Activated CD4-positive, alpha-beta T cell treated with anti-CD3 and anti-CD28 coated beads for 36 hours (primary cell): ENCODE measurements around the gene MOV10. TPM values are rescaled to one million over a fixed set of nuclear protein-coding genes. Genes with fewer than 3 reads are reported as not detected.

Experiments used
- ATAC-seq: fragments of 200-7000 bp; cut with Tn5 transposase; one replicate; pipeline ENCODE4 v1.10.0; 2021; ENCODE audit warnings: mild to moderate bottlenecking, moderate library complexity
- CTCF ChIA-PET: fragments of 350-600 bp; sonication (Branson Sonifier 250); formaldehyde crosslinking; loops from one replicate; lab custom pipeline; 2021; ENCODE audit warnings: antibody characterized with exemption; lab: Charles Lee
- POLR2A ChIA-PET: fragments of 350-600 bp; sonication (Branson Sonifier 250); formaldehyde crosslinking; loops from one replicate; lab custom pipeline; 2021; ENCODE audit warnings: antibody characterized with exemption, inconsistent platforms; lab: Charles Lee
- DNase-seq: peaks from one replicate; pipeline ENCODE4 v3.0.0-alpha.2; 2020
- H3K27ac Mint-ChIP-seq: one replicate; pipeline ENCODE4 v1.8.0; 2021; ENCODE audit warnings: mixed read lengths
- H3K27me3 Mint-ChIP-seq: one replicate; pipeline ENCODE4 v1.8.0; 2021; ENCODE audit warnings: mixed read lengths
- H3K36me3 Mint-ChIP-seq: one replicate; pipeline ENCODE4 v1.8.0; 2021; ENCODE audit warnings: low read depth, mixed read lengths
- H3K4me1 Mint-ChIP-seq: one replicate; pipeline ENCODE4 v1.8.0; 2021; ENCODE audit warnings: mixed read lengths
- H3K4me3 Mint-ChIP-seq: one replicate; pipeline ENCODE4 v1.8.0; 2021; ENCODE audit warnings: mild to moderate bottlenecking, moderate library complexity, mixed read lengths
- H3K9me3 Mint-ChIP-seq: one replicate; pipeline ENCODE4 v1.8.0; 2021; ENCODE audit warnings: low read depth, mixed read lengths
- intact Hi-C, 2 experiments: fragments of 100-400 bp; cut with DNase I in 1 of 2; cut with micrococcal nuclease in 1 of 2; formaldehyde crosslinking; loops; one replicate each; pipeline versions ENCODE4 v1.14.2 to v1.15.1; 2022 to 2024; cut with DNase I, micrococcal nuclease
- total RNA-seq, 2 experiments: library from RNA; stranded (reverse); gene quantifications; one replicate each; pipeline ENCODE4 v1.2.3, GENCODE V29; 2021

MOV10 gene
- total RNA-seq, 2 experiments from 2014 or later, result 80.3 to 87.5 TPM

DNA sequence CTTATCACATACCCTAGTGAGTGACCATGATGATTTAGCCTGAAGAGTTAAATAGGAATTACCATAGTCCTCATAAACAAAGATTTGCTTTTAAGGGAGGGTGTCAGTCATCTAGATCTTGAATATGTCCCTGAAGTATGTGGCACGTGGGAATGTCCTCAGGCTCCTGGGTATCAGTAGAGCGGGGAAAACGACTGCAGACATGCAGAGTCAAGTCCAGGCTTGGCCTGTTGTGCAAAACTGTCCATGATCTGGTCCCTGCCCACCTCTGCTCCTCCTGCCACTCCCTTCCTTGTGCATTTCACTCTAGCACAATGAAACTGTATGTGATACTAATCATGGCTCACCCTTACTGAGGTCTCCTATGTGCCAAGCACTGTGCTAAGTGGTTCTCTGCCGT lies 12.9 kb downstream of the MOV10 start:
- ChIA-PET CTCF (no interaction called here), POLR2A (no interaction called here)
- H3K27me3 Mint-ChIP-seq, result no peaks in the 10 kb centered on the region
- H3K36me3 Mint-ChIP-seq, result peaks cover 10% of the 10 kb centered on the region
- no peak for DNase-seq
- peaks cover 7% of the 10 kb centered on the region for H3K4me1 Mint-ChIP-seq
- no peaks in the 10 kb centered on the region for H3K9me3 Mint-ChIP-seq
- H3K27ac Mint-ChIP-seq, result no peak overlapping the region
- intact Hi-C loops, result no loop called here
- no peak for ATAC-seq
- H3K4me3 Mint-ChIP-seq, result no peak overlapping the region

GRCh38 chr1:112687785-112688496 lies 13.5 kb downstream of the MOV10 start:
- ATAC-seq (no peak), DNase-seq (no peak)
- Mint-ChIP-seq H3K4me3 (no peak overlapping the region), H3K27me3 (no peaks in the 10 kb centered on the region), H3K27ac (no peak overlapping the region), H3K36me3 (peaks cover 11% of the 10 kb centered on the region), H3K4me1 (peaks cover 6% of the 10 kb centered on the region), H3K9me3 (no peaks in the 10 kb centered on the region)
- intact Hi-C loops, result no loop called here
- POLR2A ChIA-PET, result no interaction called here
- CTCF ChIA-PET, result no interaction called here

- intact Hi-C loops, result no loop called here
- CTCF ChIA-PET, result interaction anchor here (0.5 kb wide), 1 partner anchor 240 kb away, joined by 3 read pairs; no protein-coding TSS in a partner anchor
- ATAC-seq, result no peak
- H3K27me3 Mint-ChIP-seq, result no peaks in the 10 kb centered on the region
- no peak overlapping the region for H3K4me3 Mint-ChIP-seq
- H3K36me3 Mint-ChIP-seq, result peaks cover 10% of the 10 kb centered on the region
- no peaks in the 10 kb centered on the region for H3K9me3 Mint-ChIP-seq
- no peak for DNase-seq
- POLR2A ChIA-PET, result no interaction called here
- H3K4me1 Mint-ChIP-seq, result peaks cover 6% of the 10 kb centered on the region
- no peak overlapping the region for H3K27ac Mint-ChIP-seq
Measured at GRCh38 chr1:112688781-112689193, 14.3 kb downstream of the MOV10 start.

- Mint-ChIP-seq H3K4me1 (peaks cover 6% of the 10 kb centered on the region), H3K27ac (no peak overlapping the region), H3K36me3 (peaks cover 11% of the 10 kb centered on the region), H3K27me3 (no peaks in the 10 kb centered on the region), H3K9me3 (no peaks in the 10 kb centered on the region), H3K4me3 (no peak overlapping the region)
- intact Hi-C loops, result no loop called here
- DNase-seq, result no peak
- ChIA-PET POLR2A (no interaction called here), CTCF (interaction anchor here (0.5 to 0.6 kb wide), 2 partner anchors 210 to 239 kb away, joined by 3 read pairs; no protein-coding TSS in a partner anchor)
- ATAC-seq, result no peak
Measured at GRCh38 chr1:112689196-112689841, 14.9 kb downstream of the MOV10 start.

DNA sequence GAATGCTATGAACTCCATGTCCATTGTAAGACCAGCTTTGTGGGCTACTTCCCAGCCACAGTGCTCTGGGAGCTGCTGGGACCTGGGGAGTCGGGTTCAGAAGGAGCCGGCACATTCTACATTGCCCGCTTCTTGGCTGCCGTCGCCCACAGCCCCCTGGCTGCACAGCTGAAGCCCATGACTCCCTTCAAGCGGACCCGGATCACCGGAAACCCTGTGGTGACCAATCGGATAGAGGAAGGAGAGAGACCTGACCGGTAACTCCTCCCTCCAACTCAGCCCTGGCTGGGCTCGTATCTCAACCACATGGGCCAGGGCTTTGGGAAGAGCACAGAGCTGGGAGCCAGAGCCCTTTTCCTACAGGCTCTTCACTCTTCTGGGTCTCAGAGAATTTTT lies 15.4 kb downstream of the MOV10 start:
- Mint-ChIP-seq H3K36me3 (peaks cover 11% of the 10 kb centered on the region), H3K27me3 (no peaks in the 10 kb centered on the region), H3K9me3 (no peaks in the 10 kb centered on the region), H3K4me3 (no peak overlapping the region), H3K4me1 (peaks cover 6% of the 10 kb centered on the region), H3K27ac (no peak overlapping the region)
- DNase-seq, result no peak
- ATAC-seq, result no peak
- ChIA-PET CTCF (interaction anchor here (0.6 to 0.7 kb wide), 2 partner anchors 21 to 211 kb away, joined by 3 read pairs; no protein-coding TSS in a partner anchor), POLR2A (no interaction called here)
- intact Hi-C loops, result no loop called here

GRCh38 chr1:112692681-112693080 lies 18.2 kb downstream of the MOV10 start:
- Mint-ChIP-seq H3K4me3 (no peak overlapping the region), H3K27me3 (no peaks in the 10 kb centered on the region), H3K9me3 (no peaks in the 10 kb centered on the region), H3K4me1 (no peaks in the 10 kb centered on the region), H3K27ac (no peak overlapping the region), H3K36me3 (peaks cover 14% of the 10 kb centered on the region)
- POLR2A ChIA-PET, result no interaction called here
- CTCF ChIA-PET, result no interaction called here
- ATAC-seq (no peak), DNase-seq (no peak)
- intact Hi-C loops, result no loop called here

GRCh38 chr1:112693821-112694220 lies 19.4 kb downstream of the MOV10 start:
- H3K4me1 Mint-ChIP-seq, result no peaks in the 10 kb centered on the region
- CTCF ChIA-PET, result no interaction called here
- H3K9me3 Mint-ChIP-seq, result no peaks in the 10 kb centered on the region
- intact Hi-C loops, result no loop called here
- no peak overlapping the region for H3K27ac Mint-ChIP-seq
- no peaks in the 10 kb centered on the region for H3K27me3 Mint-ChIP-seq
- no peak for DNase-seq
- POLR2A ChIA-PET, result no interaction called here
- H3K36me3 Mint-ChIP-seq, result peaks cover 14% of the 10 kb centered on the region
- no peak for ATAC-seq
- H3K4me3 Mint-ChIP-seq, result no peak overlapping the region

DNA sequence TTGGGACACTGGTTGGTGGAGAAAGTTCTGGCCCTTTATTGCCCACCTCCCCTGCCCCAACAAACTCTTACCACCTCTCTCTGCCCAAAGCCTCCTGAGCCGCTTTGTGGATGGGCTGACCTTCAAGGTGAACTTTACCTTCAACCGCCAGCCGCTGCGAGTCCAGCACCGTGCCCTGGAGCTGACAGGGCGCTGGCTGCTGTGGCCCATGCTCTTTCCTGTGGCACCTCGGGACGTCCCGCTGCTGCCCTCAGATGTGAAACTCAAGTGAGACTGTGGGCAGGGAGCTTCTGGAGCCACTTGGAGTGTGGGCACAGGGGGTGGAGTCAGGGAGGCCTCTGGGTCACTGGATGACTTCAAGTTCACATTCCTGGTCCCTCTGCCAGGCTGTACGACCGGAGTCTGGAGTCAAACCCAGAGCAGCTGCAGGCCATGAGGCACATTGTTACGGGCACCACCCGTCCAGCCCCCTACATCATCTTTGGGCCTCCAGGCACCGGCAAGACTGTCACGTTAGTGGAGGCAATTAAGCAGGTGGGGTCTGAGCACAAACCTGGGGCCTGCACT lies 20.0 kb downstream of the MOV10 start:
- ChIA-PET CTCF (no interaction called here), POLR2A (no interaction called here)
- Mint-ChIP-seq H3K9me3 (no peaks in the 10 kb centered on the region), H3K4me1 (peaks cover 2% of the 10 kb centered on the region), H3K36me3 (peaks cover 17% of the 10 kb centered on the region), H3K27ac (no peak overlapping the region), H3K27me3 (no peaks in the 10 kb centered on the region), H3K4me3 (no peak overlapping the region)
- ATAC-seq (no peak), DNase-seq (no peak)
- intact Hi-C loops, result no loop called here

DNA sequence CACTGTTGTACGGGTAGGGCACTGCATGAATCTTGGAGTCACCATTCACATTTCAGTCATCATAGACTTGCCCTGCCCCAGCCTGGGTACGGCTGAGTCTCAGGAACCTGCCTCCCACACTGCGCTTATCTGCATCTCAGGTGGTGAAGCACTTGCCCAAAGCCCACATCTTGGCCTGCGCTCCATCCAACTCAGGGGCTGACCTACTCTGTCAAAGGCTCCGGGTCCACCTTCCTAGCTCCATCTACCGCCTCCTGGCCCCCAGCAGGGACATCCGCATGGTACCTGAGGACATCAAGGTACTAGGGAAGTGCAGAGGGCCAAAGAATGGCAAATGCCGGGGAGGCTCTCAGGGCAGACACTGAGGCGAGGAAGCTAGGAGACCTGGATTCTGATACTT lies 20.8 kb downstream of the MOV10 start:
- H3K27me3 Mint-ChIP-seq, result no peaks in the 10 kb centered on the region
- H3K9me3 Mint-ChIP-seq, result no peaks in the 10 kb centered on the region
- peaks cover 19% of the 10 kb centered on the region for H3K36me3 Mint-ChIP-seq
- H3K4me3 Mint-ChIP-seq, result no peak overlapping the region
- no peak overlapping the region for H3K27ac Mint-ChIP-seq
- intact Hi-C loops, result no loop called here
- CTCF ChIA-PET, result interaction anchor here (1.2 kb wide), 1 partner anchor 13 kb away, joined by 3 read pairs; no protein-coding TSS in a partner anchor
- POLR2A ChIA-PET, result no interaction called here
- DNase-seq, result no peak
- H3K4me1 Mint-ChIP-seq, result peaks cover 10% of the 10 kb centered on the region
- ATAC-seq, result no peak

GRCh38 chr1:112696578-112697314 lies 22.3 kb downstream of the MOV10 start:
- Mint-ChIP-seq H3K4me3 (no peak overlapping the region), H3K4me1 (peaks cover 25% of the 10 kb centered on the region), H3K36me3 (peaks cover 25% of the 10 kb centered on the region), H3K27ac (no peak overlapping the region), H3K9me3 (no peaks in the 10 kb centered on the region), H3K27me3 (no peaks in the 10 kb centered on the region)
- no peak for DNase-seq
- no peak for ATAC-seq
- CTCF ChIA-PET, result interaction anchor here (1.2 to 2.0 kb wide), 2 partner anchors 11 to 19 kb away, joined by 3 to 7 read pairs; partner anchors contain the start of gene PPM1J
- intact Hi-C loops, result no loop called here
- POLR2A ChIA-PET, result no interaction called here

- POLR2A ChIA-PET, result no interaction called here
- H3K36me3 Mint-ChIP-seq, result peaks cover 24% of the 10 kb centered on the region
- CTCF ChIA-PET, result interaction anchor here (2.0 kb wide), 1 partner anchor 18 kb away, joined by 7 read pairs; the partner anchor contains the start of gene PPM1J
- H3K27ac Mint-ChIP-seq, result no peak overlapping the region
- DNase-seq (no peak), ATAC-seq (no peak)
- peaks cover 35% of the 10 kb centered on the region for H3K4me1 Mint-ChIP-seq
- H3K27me3 Mint-ChIP-seq, result no peaks in the 10 kb centered on the region
- no peaks in the 10 kb centered on the region for H3K9me3 Mint-ChIP-seq
- no peak overlapping the region for H3K4me3 Mint-ChIP-seq
- intact Hi-C loops, result no loop called here
Measured at GRCh38 chr1:112697781-112698201, 23.3 kb downstream of the MOV10 start.
